Measurements from ENCODE around the gene GLYR1.

Gene GLYR1

DNA sequence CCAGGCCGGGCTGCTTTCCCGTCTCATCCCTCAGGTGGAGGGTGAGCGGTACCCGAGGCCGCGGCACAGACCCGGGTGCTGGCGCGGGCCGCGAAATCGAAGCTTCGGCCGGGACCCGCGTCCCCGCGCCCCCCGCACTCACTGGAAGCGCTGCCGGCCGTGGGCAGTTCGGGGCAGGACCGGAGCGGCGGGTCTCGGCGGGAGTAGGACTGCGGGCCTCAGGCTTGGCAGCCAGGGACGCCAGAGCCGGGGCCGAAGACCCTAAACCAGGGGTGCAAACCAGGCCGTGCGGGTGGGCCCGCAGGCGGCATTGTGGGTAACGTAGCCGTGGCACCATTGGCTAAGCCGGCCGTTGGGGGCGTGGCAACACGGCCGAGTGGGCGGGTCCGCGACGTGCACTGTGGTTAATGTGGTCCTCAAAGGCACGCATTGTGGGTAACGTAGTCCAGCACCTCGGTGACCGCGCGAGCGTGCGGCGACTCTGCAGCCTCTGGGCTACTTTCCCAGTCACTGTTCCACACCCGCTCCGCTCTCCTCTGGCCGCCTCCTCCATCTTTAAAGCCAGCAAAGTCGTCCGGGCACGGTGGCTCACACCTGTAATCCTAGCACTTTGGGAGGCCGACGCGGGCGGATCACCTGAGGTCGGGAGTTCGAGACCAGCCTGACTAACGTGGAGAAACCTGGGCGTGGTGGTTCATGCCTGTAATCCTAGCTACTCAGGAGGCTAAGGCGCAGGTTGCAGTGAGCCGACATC is 80.0 kb downstream of the GLYR1 start, which contains the start of gene ZNF500 (continued):
- TF ChIP-seq, protein P1, sequence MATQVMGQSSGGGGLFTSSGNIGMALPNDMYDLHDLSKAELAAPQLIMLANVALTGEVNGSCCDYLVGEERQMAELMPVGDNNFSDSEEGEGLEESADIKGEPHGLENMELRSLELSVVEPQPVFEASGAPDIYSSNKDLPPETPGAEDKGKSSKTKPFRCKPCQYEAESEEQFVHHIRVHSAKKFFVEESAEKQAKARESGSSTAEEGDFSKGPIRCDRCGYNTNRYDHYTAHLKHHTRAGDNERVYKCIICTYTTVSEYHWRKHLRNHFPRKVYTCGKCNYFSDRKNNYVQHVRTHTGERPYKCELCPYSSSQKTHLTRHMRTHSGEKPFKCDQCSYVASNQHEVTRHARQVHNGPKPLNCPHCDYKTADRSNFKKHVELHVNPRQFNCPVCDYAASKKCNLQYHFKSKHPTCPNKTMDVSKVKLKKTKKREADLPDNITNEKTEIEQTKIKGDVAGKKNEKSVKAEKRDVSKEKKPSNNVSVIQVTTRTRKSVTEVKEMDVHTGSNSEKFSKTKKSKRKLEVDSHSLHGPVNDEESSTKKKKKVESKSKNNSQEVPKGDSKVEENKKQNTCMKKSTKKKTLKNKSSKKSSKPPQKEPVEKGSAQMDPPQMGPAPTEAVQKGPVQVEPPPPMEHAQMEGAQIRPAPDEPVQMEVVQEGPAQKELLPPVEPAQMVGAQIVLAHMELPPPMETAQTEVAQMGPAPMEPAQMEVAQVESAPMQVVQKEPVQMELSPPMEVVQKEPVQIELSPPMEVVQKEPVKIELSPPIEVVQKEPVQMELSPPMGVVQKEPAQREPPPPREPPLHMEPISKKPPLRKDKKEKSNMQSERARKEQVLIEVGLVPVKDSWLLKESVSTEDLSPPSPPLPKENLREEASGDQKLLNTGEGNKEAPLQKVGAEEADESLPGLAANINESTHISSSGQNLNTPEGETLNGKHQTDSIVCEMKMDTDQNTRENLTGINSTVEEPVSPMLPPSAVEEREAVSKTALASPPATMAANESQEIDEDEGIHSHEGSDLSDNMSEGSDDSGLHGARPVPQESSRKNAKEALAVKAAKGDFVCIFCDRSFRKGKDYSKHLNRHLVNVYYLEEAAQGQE (tag by site-specific recombination; IDR thresholded peaks at IDR 0.05) = peak; percentile 25; the same call in 1 of the 2 replicates
- TF ChIP-seq SP3 (tag by site-specific recombination; IDR thresholded peaks at IDR 0.05) = peak; percentile 99
- peak; percentile 69 for TF ChIP-seq EGR2 (tag by site-specific recombination; IDR thresholded peaks at IDR 0.05; ENCODE audit: low read depth)
- TF ChIP-seq BCL11B (tag by site-specific recombination; IDR thresholded peaks at IDR 0.05; ENCODE audit: low read depth) = 0 out of 2 replicates have a peak, but pooled peaks have one; percentile 56
- TF ChIP-seq KLF1 (tag by site-specific recombination; IDR thresholded peaks at IDR 0.05) = peak; percentile 76
- peak; percentile 95 for TF ChIP-seq KLF9 (tag by site-specific recombination; IDR thresholded peaks at IDR 0.05; ENCODE audit: low read depth)
- TF ChIP-seq GLIS1 (tag by site-specific recombination; IDR thresholded peaks at IDR 0.05) = peak; percentile 71
- TF ChIP-seq KLF16 (tag by site-specific recombination; IDR thresholded peaks at IDR 0.05) = peak; percentile 84
- TF ChIP-seq, protein P2, sequence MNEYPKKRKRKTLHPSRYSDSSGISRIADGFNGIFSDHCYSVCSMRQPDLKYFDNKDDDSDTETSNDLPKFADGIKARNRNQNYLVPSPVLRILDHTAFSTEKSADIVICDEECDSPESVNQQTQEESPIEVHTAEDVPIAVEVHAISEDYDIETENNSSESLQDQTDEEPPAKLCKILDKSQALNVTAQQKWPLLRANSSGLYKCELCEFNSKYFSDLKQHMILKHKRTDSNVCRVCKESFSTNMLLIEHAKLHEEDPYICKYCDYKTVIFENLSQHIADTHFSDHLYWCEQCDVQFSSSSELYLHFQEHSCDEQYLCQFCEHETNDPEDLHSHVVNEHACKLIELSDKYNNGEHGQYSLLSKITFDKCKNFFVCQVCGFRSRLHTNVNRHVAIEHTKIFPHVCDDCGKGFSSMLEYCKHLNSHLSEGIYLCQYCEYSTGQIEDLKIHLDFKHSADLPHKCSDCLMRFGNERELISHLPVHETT (tag by site-specific recombination; IDR thresholded peaks at IDR 0.05) = 0 out of 2 replicates have a peak, but pooled peaks have one; percentile 25
- TF ChIP-seq, protein P3, sequence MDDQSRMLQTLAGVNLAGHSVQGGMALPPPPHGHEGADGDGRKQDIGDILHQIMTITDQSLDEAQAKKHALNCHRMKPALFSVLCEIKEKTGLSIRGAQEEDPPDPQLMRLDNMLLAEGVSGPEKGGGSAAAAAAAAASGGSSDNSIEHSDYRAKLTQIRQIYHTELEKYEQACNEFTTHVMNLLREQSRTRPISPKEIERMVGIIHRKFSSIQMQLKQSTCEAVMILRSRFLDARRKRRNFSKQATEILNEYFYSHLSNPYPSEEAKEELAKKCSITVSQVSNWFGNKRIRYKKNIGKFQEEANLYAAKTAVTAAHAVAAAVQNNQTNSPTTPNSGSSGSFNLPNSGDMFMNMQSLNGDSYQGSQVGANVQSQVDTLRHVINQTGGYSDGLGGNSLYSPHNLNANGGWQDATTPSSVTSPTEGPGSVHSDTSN (CRISPR knock-in tag; IDR thresholded peaks at IDR 0.05) = 0 out of 2 replicates have a peak, but pooled peaks have one; percentile 65
- TF ChIP-seq ZNF335 (tag by site-specific recombination; conservative IDR thresholded peaks at IDR 0.05) = peak; percentile 84
- peak; percentile 95 for TF ChIP-seq ZNF600 (tag by site-specific recombination; IDR thresholded peaks at IDR 0.05)
- TF ChIP-seq ZNF629 (tag by site-specific recombination; IDR thresholded peaks at IDR 0.05) = peak; percentile 49; the same call in 1 of the 2 replicates
- TF ChIP-seq, protein P4, sequence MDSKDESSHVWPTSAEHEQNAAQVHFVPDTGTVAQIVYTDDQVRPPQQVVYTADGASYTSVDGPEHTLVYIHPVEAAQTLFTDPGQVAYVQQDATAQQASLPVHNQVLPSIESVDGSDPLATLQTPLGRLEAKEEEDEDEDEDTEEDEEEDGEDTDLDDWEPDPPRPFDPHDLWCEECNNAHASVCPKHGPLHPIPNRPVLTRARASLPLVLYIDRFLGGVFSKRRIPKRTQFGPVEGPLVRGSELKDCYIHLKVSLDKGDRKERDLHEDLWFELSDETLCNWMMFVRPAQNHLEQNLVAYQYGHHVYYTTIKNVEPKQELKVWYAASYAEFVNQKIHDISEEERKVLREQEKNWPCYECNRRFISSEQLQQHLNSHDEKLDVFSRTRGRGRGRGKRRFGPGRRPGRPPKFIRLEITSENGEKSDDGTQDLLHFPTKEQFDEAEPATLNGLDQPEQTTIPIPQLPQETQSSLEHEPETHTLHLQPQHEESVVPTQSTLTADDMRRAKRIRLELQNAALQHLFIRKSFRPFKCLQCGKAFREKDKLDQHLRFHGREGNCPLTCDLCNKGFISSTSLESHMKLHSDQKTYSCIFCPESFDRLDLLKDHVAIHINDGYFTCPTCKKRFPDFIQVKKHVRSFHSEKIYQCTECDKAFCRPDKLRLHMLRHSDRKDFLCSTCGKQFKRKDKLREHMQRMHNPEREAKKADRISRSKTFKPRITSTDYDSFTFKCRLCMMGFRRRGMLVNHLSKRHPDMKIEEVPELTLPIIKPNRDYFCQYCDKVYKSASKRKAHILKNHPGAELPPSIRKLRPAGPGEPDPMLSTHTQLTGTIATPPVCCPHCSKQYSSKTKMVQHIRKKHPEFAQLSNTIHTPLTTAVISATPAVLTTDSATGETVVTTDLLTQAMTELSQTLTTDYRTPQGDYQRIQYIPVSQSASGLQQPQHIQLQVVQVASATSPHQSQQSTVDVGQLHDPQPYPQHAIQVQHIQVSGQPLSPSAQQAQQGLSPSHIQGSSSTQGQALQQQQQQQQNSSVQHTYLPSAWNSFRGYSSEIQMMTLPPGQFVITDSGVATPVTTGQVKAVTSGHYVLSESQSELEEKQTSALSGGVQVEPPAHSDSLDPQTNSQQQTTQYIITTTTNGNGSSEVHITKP (tag by site-specific recombination; IDR thresholded peaks at IDR 0.05) = peak; percentile 71
- TF ChIP-seq ZNF660 (tag by site-specific recombination; IDR thresholded peaks at IDR 0.05) = no peak
- TF ChIP-seq ZXDB (tag by site-specific recombination; IDR thresholded peaks at IDR 0.05) = peak; percentile 89
- peak; percentile 96 for TF ChIP-seq ZFP69B (tag by site-specific recombination; IDR thresholded peaks at IDR 0.05)
- TF ChIP-seq, protein P5, sequence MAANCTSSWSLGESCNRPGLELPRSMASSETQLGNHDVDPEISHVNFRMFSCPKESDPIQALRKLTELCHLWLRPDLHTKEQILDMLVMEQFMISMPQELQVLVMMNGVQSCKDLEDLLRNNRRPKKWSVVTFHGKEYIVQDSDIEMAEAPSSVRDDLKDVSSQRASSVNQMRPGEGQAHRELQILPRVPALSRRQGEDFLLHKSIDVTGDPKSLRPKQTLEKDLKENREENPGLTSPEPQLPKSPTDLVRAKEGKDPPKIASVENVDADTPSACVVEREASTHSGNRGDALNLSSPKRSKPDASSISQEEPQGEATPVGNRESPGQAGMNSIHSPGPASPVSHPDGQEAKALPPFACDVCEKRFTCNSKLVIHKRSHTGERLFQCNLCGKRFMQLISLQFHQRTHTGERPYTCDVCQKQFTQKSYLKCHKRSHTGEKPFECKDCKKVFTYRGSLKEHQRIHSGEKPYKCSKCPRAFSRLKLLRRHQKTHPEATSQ (tag by site-specific recombination; IDR thresholded peaks at IDR 0.05) = peak; percentile 59; the same call in 1 of the 2 replicates
- TF ChIP-seq KLF10 (tag by site-specific recombination; IDR thresholded peaks at IDR 0.05) = peak; percentile 43; the same call in 1 of the 2 replicates
- TF ChIP-seq, protein P6, sequence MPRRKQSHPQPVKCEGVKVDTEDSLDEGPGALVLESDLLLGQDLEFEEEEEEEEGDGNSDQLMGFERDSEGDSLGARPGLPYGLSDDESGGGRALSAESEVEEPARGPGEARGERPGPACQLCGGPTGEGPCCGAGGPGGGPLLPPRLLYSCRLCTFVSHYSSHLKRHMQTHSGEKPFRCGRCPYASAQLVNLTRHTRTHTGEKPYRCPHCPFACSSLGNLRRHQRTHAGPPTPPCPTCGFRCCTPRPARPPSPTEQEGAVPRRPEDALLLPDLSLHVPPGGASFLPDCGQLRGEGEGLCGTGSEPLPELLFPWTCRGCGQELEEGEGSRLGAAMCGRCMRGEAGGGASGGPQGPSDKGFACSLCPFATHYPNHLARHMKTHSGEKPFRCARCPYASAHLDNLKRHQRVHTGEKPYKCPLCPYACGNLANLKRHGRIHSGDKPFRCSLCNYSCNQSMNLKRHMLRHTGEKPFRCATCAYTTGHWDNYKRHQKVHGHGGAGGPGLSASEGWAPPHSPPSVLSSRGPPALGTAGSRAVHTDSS (tag by site-specific recombination; IDR thresholded peaks at IDR 0.05) = no peak
- TF ChIP-seq, protein P7, sequence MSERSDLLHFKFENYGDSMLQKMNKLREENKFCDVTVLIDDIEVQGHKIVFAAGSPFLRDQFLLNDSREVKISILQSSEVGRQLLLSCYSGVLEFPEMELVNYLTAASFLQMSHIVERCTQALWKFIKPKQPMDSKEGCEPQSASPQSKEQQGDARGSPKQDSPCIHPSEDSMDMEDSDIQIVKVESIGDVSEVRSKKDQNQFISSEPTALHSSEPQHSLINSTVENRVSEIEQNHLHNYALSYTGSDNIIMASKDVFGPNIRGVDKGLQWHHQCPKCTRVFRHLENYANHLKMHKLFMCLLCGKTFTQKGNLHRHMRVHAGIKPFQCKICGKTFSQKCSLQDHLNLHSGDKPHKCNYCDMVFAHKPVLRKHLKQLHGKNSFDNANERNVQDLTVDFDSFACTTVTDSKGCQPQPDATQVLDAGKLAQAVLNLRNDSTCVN (tag by site-specific recombination; optimal IDR thresholded peaks at IDR 0.05) = peak; percentile 88
- peak; percentile 58; the same call in 1 of the 2 replicates for TF ChIP-seq ZNF394 (tag by site-specific recombination; IDR thresholded peaks at IDR 0.05; ENCODE audit: borderline replicate concordance)
